PC-9 (cell line): Measurements from ENCODE around the gene AMOTL2. TPM values are rescaled to one million over a fixed set of nuclear protein-coding genes. Genes with fewer than 3 reads are reported as not detected.

Source experiments
- BruUV-seq: library from RNA; stranded (reverse); fragments of 400-500 nt; replicated peaks from 2 replicates; lab custom pipeline; 2021; lab: Mats Ljungman, UMichigan
- CTCF ChIA-PET: fragments of 300-600 bp; sonication (Branson Sonifier 250); formaldehyde crosslinking; loops from one replicate; lab custom pipeline; 2022; ENCODE audit warnings: antibody characterized with exemption; lab: Charles Lee
- POLR2A ChIA-PET: fragments of 300-600 bp; sonication (Branson Sonifier 250); formaldehyde crosslinking; loops from one replicate; lab custom pipeline; 2022; ENCODE audit warnings: antibody characterized with exemption; ENCODE audit not compliant: unreplicated experiment; lab: Charles Lee
- DNase-seq, 2 experiments: peaks; one replicate each; pipeline versions ENCODE4 v3.0.0 to v3.0.0-alpha.2; 2015 to 2022; ENCODE audit warnings: mixed read lengths in 1 of 2
- H2AFZ ChIP-seq: fragments of 200-600 bp; sonication (generic); 2 replicates; pipeline ENCODE4 v1.8.1; 2017; ENCODE audit warnings: antibody characterized with exemption
- H3F3A ChIP-seq: fragments of 200-600 bp; sonication (generic); 2 replicates; pipeline ENCODE4 v1.8.1; 2017; ENCODE audit warnings: antibody characterized with exemption, mild to moderate bottlenecking, low read depth; ENCODE audit not compliant: insufficient read depth
- H3K27ac ChIP-seq: fragments of 200-600 bp; sonication (generic); 2 replicates; pipeline ENCODE4 v1.6.1; 2016; ENCODE audit warnings: mixed run types
- H3K27me3 ChIP-seq: fragments of 200-600 bp; sonication (generic); 2 replicates; pipeline ENCODE4 v1.6.1; 2016; ENCODE audit warnings: low read depth, mixed run types; ENCODE audit not compliant: insufficient read depth
- H3K36me3 ChIP-seq: fragments of 200-600 bp; sonication (generic); 2 replicates; pipeline ENCODE4 v1.6.1; 2016; ENCODE audit warnings: low read depth, mixed run types
- H3K4me1 ChIP-seq: fragments of 200-600 bp; sonication (generic); replicated peaks from 2 replicates; pipeline ENCODE4 v1.6.1; 2016; ENCODE audit warnings: mixed run types; ENCODE audit not compliant: insufficient read depth
- H3K4me2 ChIP-seq: fragments of 200-600 bp; sonication (generic); 2 replicates; pipeline ENCODE4 v1.6.1; 2017; ENCODE audit warnings: mixed run types
- H3K4me3 ChIP-seq: fragments of 200-600 bp; sonication (generic); 2 replicates; pipeline ENCODE4 v1.6.1; 2016; ENCODE audit warnings: mixed run types
- H3K79me2 ChIP-seq: fragments of 200-600 bp; sonication (generic); 2 replicates; pipeline ENCODE4 v1.6.1; 2017; ENCODE audit warnings: low read depth, mixed run types
- H3K9me2 ChIP-seq: fragments of 200-600 bp; sonication (generic); 2 replicates; pipeline ENCODE4 v1.8.1; 2017; ENCODE audit warnings: mild to moderate bottlenecking; ENCODE audit not compliant: insufficient read depth
- H3K9me3 ChIP-seq: fragments of 200-600 bp; sonication (generic); 2 replicates; pipeline ENCODE4 v1.8.1; 2016; ENCODE audit warnings: low read depth; ENCODE audit not compliant: insufficient read depth
- H4K20me1 ChIP-seq: fragments of 200-600 bp; sonication (generic); 2 replicates; pipeline ENCODE4 v1.8.1; 2017; ENCODE audit not compliant: insufficient read depth
- CTCF ChIP-seq: fragments of 200-600 bp; sonication (generic); conservative IDR thresholded peaks from 2 replicates; pipeline ENCODE4 v1.6.1; 2017; ENCODE audit warnings: mixed run types, antibody characterized with exemption, mild to moderate bottlenecking, moderate library complexity
- EZH2 ChIP-seq: fragments of 200-600 bp; sonication (generic); IDR thresholded peaks from 2 replicates; pipeline ENCODE4 v1.8.0; 2017; ENCODE audit warnings: antibody characterized with exemption, low read depth
- intact Hi-C: fragments of 100-400 bp; cut with micrococcal nuclease; formaldehyde crosslinking; loops from one replicate; pipeline ENCODE4 v1.10.0; 2022; ENCODE audit not compliant: unreplicated experiment
- total RNA-seq: library from RNA; stranded (reverse); gene quantifications from 2 replicates; pipeline ENCODE4 v1.2.3, GENCODE V29; 2021

Gene AMOTL2
- total RNA-seq, 1 experiment from 2014 or later = 147 TPM

GRCh38 chr3:134318166-134318565, 56.1 kb downstream of the AMOTL2 start:
- no peaks in the 10 kb centered on the region for H3K36me3 ChIP-seq
- no peak overlapping the region for H3K4me3 ChIP-seq
- H3F3A ChIP-seq = peaks cover 58% of the 10 kb centered on the region
- BruUV-seq = no TSS peak
- DNase-seq = peak in 1 of 2 experiments; percentile 11
- no peaks in the 10 kb centered on the region for H3K27me3 ChIP-seq
- no peaks in the 10 kb centered on the region for H3K9me3 ChIP-seq
- CTCF ChIA-PET = interaction anchor here (0.6 to 1.4 kb wide), 3 partner anchors 11 to 57 kb away, joined by 3 to 4 read pairs (median 4); no protein-coding TSS in a partner anchor
- H2AFZ ChIP-seq = no peak overlapping the region
- H3K4me1 ChIP-seq = peaks cover 78% of the 10 kb centered on the region
- intact Hi-C loops = no loop called here
- peak overlapping the region; percentile 98 for H3K27ac ChIP-seq
- peak overlapping the region; percentile 65 for H3K4me2 ChIP-seq
- no peaks in the 10 kb centered on the region; the same call in 1 of the 2 replicates for H3K9me2 ChIP-seq
- H4K20me1 ChIP-seq = no peaks in the 10 kb centered on the region
- TF ChIP-seq EZH2 (no peak), CTCF (no peak)
- POLR2A ChIA-PET = interaction anchor here (0.5 to 2.6 kb wide), 16 partner anchors 9 to 432 kb away, joined by 3 to 56 read pairs (median 4); partner anchors contain the start of genes AMOTL2 and RYK
- peaks cover 35% of the 10 kb centered on the region for H3K79me2 ChIP-seq

- Histone ChIP-seq H3K27ac (peak overlapping the region; percentile 98), H3F3A (peaks cover 65% of the 10 kb centered on the region), H3K9me3 (no peaks in the 10 kb centered on the region), H3K4me1 (peaks cover 80% of the 10 kb centered on the region), H3K79me2 (peaks cover 32% of the 10 kb centered on the region), H3K4me2 (peak overlapping the region; percentile 65), H2AFZ (no peak overlapping the region), H4K20me1 (no peaks in the 10 kb centered on the region), H3K36me3 (no peaks in the 10 kb centered on the region), H3K4me3 (no peak overlapping the region), H3K27me3 (no peaks in the 10 kb centered on the region), H3K9me2 (no peaks in the 10 kb centered on the region; the same call in 1 of the 2 replicates)
- intact Hi-C loops = loop anchor here (1.0 kb wide), 2 partner anchors 10 to 35 kb away; no protein-coding TSS in a partner anchor
- ChIA-PET POLR2A (interaction anchor here (0.5 to 2.6 kb wide), 18 partner anchors 9 to 744 kb away, joined by 3 to 56 read pairs (median 4); partner anchors contain the start of gene AMOTL2), CTCF (interaction anchor here (0.6 to 1.4 kb wide), 3 partner anchors 12 to 58 kb away, joined by 3 to 4 read pairs (median 4); no protein-coding TSS in a partner anchor)
- DNase-seq = peak; percentile 90 to 93
- no peak for TF ChIP-seq EZH2
- TF ChIP-seq CTCF = no peak
- TSS peak; percentile 81 for BruUV-seq
Measured at GRCh38 chr3:134317106-134317947, 56.9 kb downstream of the AMOTL2 start.

- intact Hi-C loops = no loop called here
- peak overlapping the region; percentile 96 for H3K4me2 ChIP-seq
- H3K4me3 ChIP-seq = no peak overlapping the region
- ChIA-PET POLR2A (interaction anchor here (0.6 to 0.7 kb wide), 3 partner anchors 8 to 118 kb away, joined by 3 to 7 read pairs (median 4); no protein-coding TSS in a partner anchor), CTCF (interaction anchor here (0.6 to 1.7 kb wide), 4 partner anchors 10 to 220 kb away, joined by 3 to 7 read pairs (median 4); no protein-coding TSS in a partner anchor)
- H3K36me3 ChIP-seq = no peaks in the 10 kb centered on the region
- peak overlapping the region; percentile 98 for H3K27ac ChIP-seq
- H2AFZ ChIP-seq = no peak overlapping the region
- H3K4me1 ChIP-seq = peaks cover 88% of the 10 kb centered on the region
- no peaks in the 10 kb centered on the region for H3K27me3 ChIP-seq
- H3K9me2 ChIP-seq = no peaks in the 10 kb centered on the region; the same call in 1 of the 2 replicates
- H3K79me2 ChIP-seq = peaks cover 30% of the 10 kb centered on the region
- H3F3A ChIP-seq = peaks cover 76% of the 10 kb centered on the region
- TF ChIP-seq CTCF (no peak), EZH2 (no peak)
- no TSS peak for BruUV-seq
- H3K9me3 ChIP-seq = no peaks in the 10 kb centered on the region
- DNase-seq = peak in 1 of 2 experiments; percentile 31
- no peaks in the 10 kb centered on the region for H4K20me1 ChIP-seq
Measured at GRCh38 chr3:134315286-134316106, 58.8 kb downstream of the AMOTL2 start.
